Calu3 (cell line): Measurements from ENCODE around the gene KLHL15. TPM values are rescaled to one million over a fixed set of nuclear protein-coding genes. Genes with fewer than 3 reads are reported as not detected.

ENCODE experiments used
- BruUV-seq: library from RNA; stranded (reverse); fragments of 400-500 nt; replicated peaks from 2 replicates; lab custom pipeline; 2021; lab: Mats Ljungman, UMichigan
- CTCF ChIA-PET: fragments of 300-600 bp; sonication (Branson Sonifier 250); formaldehyde crosslinking; loops from one replicate; lab custom pipeline; 2022; ENCODE audit warnings: antibody characterized with exemption; lab: Charles Lee
- DNase-seq: peaks from one replicate; pipeline ENCODE4 v3.0.0; 2022
- H3K27ac Mint-ChIP-seq: one replicate; pipeline ENCODE4 v1.8.0; 2022; ENCODE audit warnings: mixed read lengths; ENCODE audit not compliant: unreplicated experiment
- H3K27me3 Mint-ChIP-seq: one replicate; pipeline ENCODE4 v1.8.0; 2022; ENCODE audit warnings: mixed read lengths; ENCODE audit not compliant: unreplicated experiment
- H3K36me3 Mint-ChIP-seq: one replicate; pipeline ENCODE4 v1.8.0; 2022; ENCODE audit warnings: mild to moderate bottlenecking, moderate library complexity, mixed read lengths; ENCODE audit not compliant: insufficient read depth, unreplicated experiment
- H3K4me1 Mint-ChIP-seq: one replicate; pipeline ENCODE4 v1.8.0; 2022; ENCODE audit warnings: mild to moderate bottlenecking, low read depth, mixed read lengths; ENCODE audit not compliant: unreplicated experiment
- H3K4me3 Mint-ChIP-seq: one replicate; pipeline ENCODE4 v1.8.0; 2022; ENCODE audit warnings: mild to moderate bottlenecking, low read depth, moderate library complexity, mixed read lengths; ENCODE audit not compliant: unreplicated experiment
- H3K9me3 Mint-ChIP-seq: one replicate; pipeline ENCODE4 v1.8.0; 2022; ENCODE audit warnings: low read depth, mixed read lengths; ENCODE audit not compliant: unreplicated experiment
- intact Hi-C: fragments of 100-400 bp; cut with micrococcal nuclease; formaldehyde crosslinking; loops from one replicate; pipeline ENCODE4 v1.10.0; 2022; ENCODE audit not compliant: unreplicated experiment
- total RNA-seq: library from RNA; stranded (reverse); gene quantifications from 2 replicates; pipeline ENCODE4 v1.2.3, GENCODE V29; 2022
- TF ChIP-seq, protein P1 (sequence below): fragments of 200-600 bp; IDR thresholded peaks from one replicate; pipeline ENCODE4 v1.8.0; 2022; ENCODE audit warnings: antibody characterized with exemption; ENCODE audit not compliant: unreplicated experiment

KLHL15 gene
- total RNA-seq, 1 experiment from 2014 or later = 4.7 TPM

DNA sequence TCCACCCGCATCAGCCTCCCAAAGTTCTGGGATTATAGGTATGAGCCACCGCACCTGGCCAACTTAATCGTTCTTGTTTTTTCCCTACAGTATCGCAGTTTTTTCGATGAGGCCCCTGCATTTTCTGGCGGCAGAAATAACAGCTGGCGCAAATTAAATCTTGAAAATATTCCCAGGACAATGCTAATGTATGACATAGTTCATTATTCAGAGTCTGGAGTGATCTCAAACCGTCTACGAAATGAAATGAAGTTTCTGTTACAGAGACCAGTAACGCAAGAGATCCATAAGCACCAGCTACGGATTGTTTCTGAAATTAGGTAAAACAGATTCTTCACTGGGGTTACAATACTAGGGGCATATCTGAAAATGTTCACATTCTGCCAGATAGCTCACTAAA is 91.9 kb downstream of the KLHL15 start:
- Mint-ChIP-seq H3K27me3 (no peaks in the 10 kb centered on the region), H3K27ac (no peak overlapping the region), H3K4me1 (no peaks in the 10 kb centered on the region), H3K4me3 (no peak overlapping the region), H3K36me3 (no peaks in the 10 kb centered on the region), H3K9me3 (no peaks in the 10 kb centered on the region)
- CTCF ChIA-PET = no interaction called here
- no TSS peak for BruUV-seq
- DNase-seq = no peak
- TF ChIP-seq, protein P1, sequence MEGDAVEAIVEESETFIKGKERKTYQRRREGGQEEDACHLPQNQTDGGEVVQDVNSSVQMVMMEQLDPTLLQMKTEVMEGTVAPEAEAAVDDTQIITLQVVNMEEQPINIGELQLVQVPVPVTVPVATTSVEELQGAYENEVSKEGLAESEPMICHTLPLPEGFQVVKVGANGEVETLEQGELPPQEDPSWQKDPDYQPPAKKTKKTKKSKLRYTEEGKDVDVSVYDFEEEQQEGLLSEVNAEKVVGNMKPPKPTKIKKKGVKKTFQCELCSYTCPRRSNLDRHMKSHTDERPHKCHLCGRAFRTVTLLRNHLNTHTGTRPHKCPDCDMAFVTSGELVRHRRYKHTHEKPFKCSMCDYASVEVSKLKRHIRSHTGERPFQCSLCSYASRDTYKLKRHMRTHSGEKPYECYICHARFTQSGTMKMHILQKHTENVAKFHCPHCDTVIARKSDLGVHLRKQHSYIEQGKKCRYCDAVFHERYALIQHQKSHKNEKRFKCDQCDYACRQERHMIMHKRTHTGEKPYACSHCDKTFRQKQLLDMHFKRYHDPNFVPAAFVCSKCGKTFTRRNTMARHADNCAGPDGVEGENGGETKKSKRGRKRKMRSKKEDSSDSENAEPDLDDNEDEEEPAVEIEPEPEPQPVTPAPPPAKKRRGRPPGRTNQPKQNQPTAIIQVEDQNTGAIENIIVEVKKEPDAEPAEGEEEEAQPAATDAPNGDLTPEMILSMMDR = no peak
- intact Hi-C loops = no loop called here

Other genes starting within 250 kb of the KLHL15 start
- gene SAT1, start 244.0 kb downstream of the KLHL15 start, total RNA-seq = 419 and 426 TPM in 2 replicates
- gene APOO, start 119.2 kb downstream of the KLHL15 start, total RNA-seq = 46.8 and 50.0 TPM in 2 replicates
- not detected in 2 replicates for gene CXorf58, start 119.2 kb downstream of the KLHL15 start, total RNA-seq
- gene EIF2S3, start 27.8 kb upstream of the KLHL15 start, total RNA-seq = 255 and 277 TPM in 2 replicates
- 43.3 and 45.1 TPM in 2 replicates for gene ZFX, start 122.5 kb upstream of the KLHL15 start, total RNA-seq